H9 (cell line): ENCODE results near the gene HS2ST1. TPM values are rescaled to one million over a fixed set of nuclear protein-coding genes. Genes with fewer than 3 reads are reported as not detected.

ENCODE experiments used
- DNase-seq: peaks from one replicate; pipeline ENCODE4 v3.0.0-alpha.2; 2017
- H2AFZ ChIP-seq: one replicate; pipeline ENCODE4 v1.6.1; 2013; ENCODE audit warnings: mild to moderate bottlenecking, low read length, control low read depth, moderate library complexity
- H2AK5ac ChIP-seq: 2 replicates; pipeline ENCODE4 v1.6.1; 2013; ENCODE audit warnings: low read length, control low read depth, mixed read lengths; ENCODE audit not compliant: insufficient read length
- H2BK120ac ChIP-seq: one replicate; pipeline ENCODE4 v1.6.1; 2013; ENCODE audit warnings: low read depth, mild to moderate bottlenecking, low read length, control low read depth, inconsistent platforms; ENCODE audit not compliant: poor library complexity, severe bottlenecking
- H2BK12ac ChIP-seq: 2 replicates; pipeline ENCODE4 v1.6.1; 2013; ENCODE audit warnings: low read length, control low read depth, mixed read lengths, low read depth; ENCODE audit not compliant: insufficient read length
- H2BK15ac ChIP-seq: 2 replicates; pipeline ENCODE4 v1.6.1; 2013; ENCODE audit warnings: low read depth, low read length, control low read depth
- H2BK20ac ChIP-seq: one replicate; pipeline ENCODE4 v1.6.1; 2013; ENCODE audit warnings: low read depth, mild to moderate bottlenecking, low read length, control low read depth, inconsistent platforms; ENCODE audit not compliant: poor library complexity, severe bottlenecking
- H2BK5ac ChIP-seq: 2 replicates; pipeline ENCODE4 v1.6.1; 2013; ENCODE audit warnings: low read length, control low read depth, mixed read lengths; ENCODE audit not compliant: insufficient read length
- H3K14ac ChIP-seq: 2 replicates; pipeline ENCODE4 v1.6.1; 2013; ENCODE audit warnings: low read length, control low read depth; ENCODE audit not compliant: insufficient read depth
- H3K18ac ChIP-seq: 2 replicates; pipeline ENCODE4 v1.6.1; 2013; ENCODE audit warnings: low read depth, mild to moderate bottlenecking, mixed read lengths, low read length, control low read depth; ENCODE audit not compliant: insufficient read length
- H3K23ac ChIP-seq: 2 replicates; pipeline ENCODE4 v1.6.1; 2013; ENCODE audit warnings: low read length, control low read depth, mixed read lengths, low read depth; ENCODE audit not compliant: insufficient read length
- H3K23me2 ChIP-seq: 2 replicates; pipeline ENCODE4 v1.6.1; 2013; ENCODE audit warnings: low read depth, mild to moderate bottlenecking, mixed read lengths, low read length, control low read depth; ENCODE audit not compliant: insufficient read length, poor library complexity, severe bottlenecking
- H3K27ac ChIP-seq: 2 replicates; pipeline ENCODE4 v1.5.1; 2013; ENCODE audit warnings: low read length, control low read depth, mixed read lengths, low read depth; ENCODE audit not compliant: insufficient read length
- H3K27me3 ChIP-seq: 2 replicates; pipeline ENCODE4 v1.6.1; 2013; ENCODE audit warnings: low read length, control low read depth, inconsistent platforms; ENCODE audit not compliant: insufficient read depth
- H3K4ac ChIP-seq: 2 replicates; pipeline ENCODE4 v1.6.1; 2013; ENCODE audit warnings: low read depth, mild to moderate bottlenecking, control low read depth, inconsistent platforms, low read length, moderate library complexity
- H3K4me1 ChIP-seq: 2 replicates; pipeline ENCODE4 v1.6.1; 2013; ENCODE audit warnings: low read length, control low read depth, inconsistent platforms; ENCODE audit not compliant: insufficient read depth
- H3K4me2 ChIP-seq: 2 replicates; pipeline ENCODE4 v1.6.1; 2013; ENCODE audit warnings: low read length, control low read depth, mixed read lengths; ENCODE audit not compliant: insufficient read length, insufficient read depth
- H3K56ac ChIP-seq: 2 replicates; pipeline ENCODE4 v1.6.1; 2013; ENCODE audit warnings: low read depth, mild to moderate bottlenecking, mixed read lengths, low read length, control low read depth; ENCODE audit not compliant: insufficient read length
- H3K79me1 ChIP-seq: 2 replicates; pipeline ENCODE4 v1.6.1; 2013; ENCODE audit warnings: low read depth, mild to moderate bottlenecking, moderate library complexity, low read length, control low read depth, inconsistent platforms; ENCODE audit not compliant: insufficient read depth, poor library complexity, severe bottlenecking
- H3K79me2 ChIP-seq: 2 replicates; pipeline ENCODE4 v1.6.1; 2013; ENCODE audit warnings: low read length, control low read depth, inconsistent platforms; ENCODE audit not compliant: insufficient read depth
- H3K9ac ChIP-seq: 2 replicates; pipeline ENCODE4 v1.6.1; 2013; ENCODE audit warnings: low read length, control low read depth, mixed read lengths; ENCODE audit not compliant: insufficient read length; ENCODE audit errors: extremely low read depth
- H3K9me3 ChIP-seq: one replicate; pipeline ENCODE4 v1.6.1; 2013; ENCODE audit warnings: low read depth, low read length, inconsistent platforms; ENCODE audit not compliant: control insufficient read depth
- H3T11ph ChIP-seq: one replicate; pipeline ENCODE4 v1.6.1; 2013; ENCODE audit warnings: mild to moderate bottlenecking, low read length, control low read depth, inconsistent platforms
- H4K20me1 ChIP-seq: one replicate; pipeline ENCODE4 v1.6.1; 2013; ENCODE audit not compliant: control insufficient read depth, insufficient read length, insufficient read depth
- H4K5ac ChIP-seq: 2 replicates; pipeline ENCODE4 v1.6.1; 2013; ENCODE audit warnings: low read depth, mild to moderate bottlenecking, mixed read lengths, low read length, control low read depth; ENCODE audit not compliant: insufficient read length
- H4K8ac ChIP-seq: replicated peaks from 2 replicates; pipeline ENCODE4 v1.6.1; 2013; ENCODE audit warnings: low read length, control low read depth, mixed read lengths, low read depth; ENCODE audit not compliant: insufficient read length
- H4K91ac ChIP-seq: 2 replicates; pipeline ENCODE4 v1.6.1; 2013; ENCODE audit warnings: low read depth, mild to moderate bottlenecking, moderate library complexity, mixed read lengths, low read length, control low read depth; ENCODE audit not compliant: insufficient read length
- H3K27ac Mint-ChIP-seq, 3 experiments: 2 replicates in 2 of 3; 3 replicates in 1 of 3; pipeline ENCODE4 v1.8.0; 2020 to 2021; ENCODE audit warnings: mixed read lengths in 3 of 3, mild to moderate bottlenecking in 1 of 3, moderate library complexity in 1 of 3
- H3K27me3 Mint-ChIP-seq: 2 replicates; pipeline ENCODE4 v1.8.0; 2021; ENCODE audit warnings: low read depth, mild to moderate bottlenecking, moderate library complexity, mixed read lengths
- H3K36me3 Mint-ChIP-seq, 3 experiments: 2 replicates in 2 of 3; 3 replicates in 1 of 3; pipeline ENCODE4 v1.8.0; 2020 to 2021; ENCODE audit warnings: low read depth in 3 of 3, mixed read lengths in 3 of 3; ENCODE audit not compliant: insufficient read depth in 1 of 3
- H3K4me1 Mint-ChIP-seq, 2 experiments: 2 replicates each; pipeline ENCODE4 v1.8.0; 2020; ENCODE audit warnings: mixed read lengths in 2 of 2
- H3K4me3 Mint-ChIP-seq, 2 experiments: 2 replicates in 1 of 2; 3 replicates in 1 of 2; pipeline ENCODE4 v1.8.0; 2020 to 2021; ENCODE audit warnings: mild to moderate bottlenecking in 2 of 2, mixed read lengths in 2 of 2, moderate library complexity in 1 of 2
- H3K9me3 Mint-ChIP-seq, 2 experiments: 2 replicates in 1 of 2; 3 replicates in 1 of 2; pipeline ENCODE4 v1.8.0; 2020; ENCODE audit warnings: mild to moderate bottlenecking in 2 of 2, mixed read lengths in 2 of 2, moderate library complexity in 1 of 2
- CTCF ChIP-seq: fragments of 200-600 bp; sonication (generic); conservative IDR thresholded peaks from 3 replicates; pipeline ENCODE4 v1.8.0; 2021; ENCODE audit warnings: antibody characterized with exemption, mild to moderate bottlenecking
- WGBS: extraction: QIAGEN DNeasy Blood & Tissue Kit; methylation state at CpG from one replicate; pipeline ENCODE4 v1.1.7; 2013; ENCODE audit warnings: missing lambda C conversion rate, low lambda C conversion rate, mixed read lengths; ENCODE audit not compliant: insufficient read length; ENCODE audit errors: extremely low coverage; 5-methylcytosine and 5-hydroxymethylcytosine counted together
- total RNA-seq: library from RNA; stranded (reverse); gene quantifications from 2 replicates; pipeline ENCODE4 v1.2.1, GENCODE V29; 2021

The HS2ST1 gene
- total RNA-seq, 1 experiment from 2014 or later: 20.1 TPM

GRCh38 chr1:87132284-87132870, 217.9 kb downstream of the HS2ST1 start:
- H3K9ac ChIP-seq: peak overlapping the region; percentile 0
- H3K79me2 ChIP-seq: no peaks in the 10 kb centered on the region
- no peak overlapping the region for H4K5ac ChIP-seq
- no peak overlapping the region for H2BK20ac ChIP-seq
- no peak overlapping the region for H2BK12ac ChIP-seq
- H3K27ac ChIP-seq: no peak overlapping the region
- no peak overlapping the region for H3K18ac ChIP-seq
- no peak overlapping the region for H3K23ac ChIP-seq
- H2AFZ ChIP-seq: no peak overlapping the region
- H3K9me3 Mint-ChIP-seq: no peaks in the 10 kb centered on the region
- no peak overlapping the region for H2BK5ac ChIP-seq
- H3K14ac ChIP-seq: peak overlapping the region; percentile 59; the same call in 1 of the 2 replicates
- H4K8ac ChIP-seq: no peak overlapping the region
- no CpG with 5 or more reads among the region's 47 CpGs for WGBS
- peak overlapping the region in 1 of 2 experiments; percentile 60; a peak in 3 of 5 replicates for H3K4me3 Mint-ChIP-seq
- no peaks in the 10 kb centered on the region for H4K20me1 ChIP-seq
- H3K4me1 Mint-ChIP-seq: peaks cover 12% of the 10 kb centered on the region in 2 experiments
- H2AK5ac ChIP-seq: no peak overlapping the region
- H3K9me3 ChIP-seq: no peaks in the 10 kb centered on the region
- H3K23me2 ChIP-seq: peaks cover 6% of the 10 kb centered on the region
- peak; percentile 50 for DNase-seq
- no peak overlapping the region for H3K4ac ChIP-seq
- no peaks in the 10 kb centered on the region for H3K4me1 ChIP-seq
- no peak overlapping the region for H3K27ac Mint-ChIP-seq
- no peak overlapping the region for H3T11ph ChIP-seq
- H2BK15ac ChIP-seq: no peak overlapping the region
- H3K79me1 ChIP-seq: no peaks in the 10 kb centered on the region
- H3K56ac ChIP-seq: no peak overlapping the region
- no peak overlapping the region for H4K91ac ChIP-seq
- H3K27me3 ChIP-seq: no peaks in the 10 kb centered on the region; the same call in 1 of the 2 replicates
- no peaks in the 10 kb centered on the region for H3K36me3 Mint-ChIP-seq
- H2BK120ac ChIP-seq: no peak overlapping the region
- peak overlapping the region; percentile 50 for H3K4me2 ChIP-seq
- no peak for TF ChIP-seq CTCF
- peaks cover 28% of the 10 kb centered on the region for H3K27me3 Mint-ChIP-seq
